Measurements from ENCODE around the gene VDAC1. TPM values are rescaled to one million over a fixed set of nuclear protein-coding genes. Genes with fewer than 3 reads are reported as not detected.
"Not testable (repeated sequence)": the region's sequence is repeated elsewhere in the genome, so short reads cannot be mapped to it uniquely, and the experiment has no call there.

VDAC1 gene
- total and polyA plus RNA-seq, 3 experiments from 2014 or later, result 92.8 to 422 (median 409) TPM

DNA sequence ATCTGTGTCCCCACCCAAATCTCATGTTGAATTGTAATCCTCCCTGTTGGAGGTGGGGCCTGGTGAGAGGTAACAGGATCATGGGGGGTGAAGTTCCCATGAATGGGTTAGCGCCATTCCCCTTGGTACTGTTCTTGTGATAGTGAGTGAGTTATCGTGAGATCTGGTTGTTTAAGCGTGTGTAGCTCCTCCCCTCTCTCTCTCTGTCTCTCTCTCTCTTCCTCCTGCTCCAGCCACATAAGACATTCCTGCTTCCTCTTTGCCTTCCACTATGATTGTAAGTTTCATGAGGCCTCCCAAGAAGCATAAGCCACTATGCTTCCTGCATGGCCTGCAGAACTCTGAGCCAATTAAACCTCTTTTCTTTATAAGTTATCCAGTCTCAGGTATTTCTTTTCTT lies 65.1 kb downstream of the VDAC1 start:
- Histone ChIP-seq H3K9me3 (ENCODE audit: low read length) (no peaks in the 10 kb centered on the region), H3K27me3 (ENCODE audit: insufficient read depth, low read length, poor library complexity, severe bottlenecking) (no peaks in the 10 kb centered on the region), H3K4me1 (ENCODE audit: insufficient read depth, low read length) (no peaks in the 10 kb centered on the region), H3K4me3 (ENCODE audit: low read length) (no peak overlapping the region), H3K27ac (ENCODE audit: low read depth, low read length) (peak overlapping the region; percentile 28), H3K36me3 (ENCODE audit: insufficient read depth, low read length) (no peaks in the 10 kb centered on the region)
- no peak for DNase-seq
- Mint-ChIP-seq H3K4me3 (no peak overlapping the region), H3K9me3 (no peaks in the 10 kb centered on the region), H3K27me3 (peaks cover 3 to 4% of the 10 kb centered on the region in 2 donors), H3K36me3 (no peaks in the 10 kb centered on the region), H3K4me1 (no peaks in the 10 kb centered on the region), H3K27ac (peak overlapping the region in 1 of 8 donors; percentile 15)
- ChIA-PET CTCF (no interaction called here), POLR2A (no interaction called here)

DNA sequence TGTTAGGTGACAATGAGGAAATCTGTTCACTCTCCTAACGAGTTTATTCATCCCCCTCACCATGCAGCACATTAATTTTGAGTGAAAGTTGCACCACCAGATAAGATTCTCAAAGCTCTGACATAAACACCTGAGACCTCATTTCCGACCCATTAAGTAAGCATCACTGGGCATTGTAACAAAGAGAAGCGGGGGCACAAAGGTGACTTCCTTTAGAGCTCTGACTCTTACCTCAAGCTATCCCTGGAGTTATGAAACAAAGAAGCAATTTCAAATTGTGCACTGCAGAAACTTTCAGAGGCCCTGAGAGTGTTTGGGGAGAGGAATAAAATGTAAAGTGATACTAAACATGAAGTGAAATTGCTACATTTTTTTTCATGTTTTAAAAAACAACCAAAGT lies 65.8 kb downstream of the VDAC1 start:
- no peaks in the 10 kb centered on the region for H3K9me3 ChIP-seq (ENCODE audit: low read length)
- H3K36me3 ChIP-seq (ENCODE audit: insufficient read depth, low read length), result no peaks in the 10 kb centered on the region
- no peak for DNase-seq
- H3K27me3 Mint-ChIP-seq, result peaks cover 0 to 3% of the 10 kb centered on the region in 2 donors
- H3K9me3 Mint-ChIP-seq, result no peaks in the 10 kb centered on the region
- H3K27ac Mint-ChIP-seq, result peak overlapping the region in 1 of 8 donors; percentile 23
- no peak overlapping the region for H3K4me3 ChIP-seq (ENCODE audit: low read length)
- H3K36me3 Mint-ChIP-seq, result no peaks in the 10 kb centered on the region
- ChIA-PET CTCF (no interaction called here), POLR2A (no interaction called here)
- H3K27ac ChIP-seq (ENCODE audit: low read depth, low read length), result peak overlapping the region; percentile 28
- H3K4me1 Mint-ChIP-seq, result no peaks in the 10 kb centered on the region
- no peak overlapping the region for H3K4me3 Mint-ChIP-seq
- H3K4me1 ChIP-seq (ENCODE audit: insufficient read depth, low read length), result no peaks in the 10 kb centered on the region
- no peaks in the 10 kb centered on the region for H3K27me3 ChIP-seq (ENCODE audit: insufficient read depth, low read length, poor library complexity, severe bottlenecking)

DNA sequence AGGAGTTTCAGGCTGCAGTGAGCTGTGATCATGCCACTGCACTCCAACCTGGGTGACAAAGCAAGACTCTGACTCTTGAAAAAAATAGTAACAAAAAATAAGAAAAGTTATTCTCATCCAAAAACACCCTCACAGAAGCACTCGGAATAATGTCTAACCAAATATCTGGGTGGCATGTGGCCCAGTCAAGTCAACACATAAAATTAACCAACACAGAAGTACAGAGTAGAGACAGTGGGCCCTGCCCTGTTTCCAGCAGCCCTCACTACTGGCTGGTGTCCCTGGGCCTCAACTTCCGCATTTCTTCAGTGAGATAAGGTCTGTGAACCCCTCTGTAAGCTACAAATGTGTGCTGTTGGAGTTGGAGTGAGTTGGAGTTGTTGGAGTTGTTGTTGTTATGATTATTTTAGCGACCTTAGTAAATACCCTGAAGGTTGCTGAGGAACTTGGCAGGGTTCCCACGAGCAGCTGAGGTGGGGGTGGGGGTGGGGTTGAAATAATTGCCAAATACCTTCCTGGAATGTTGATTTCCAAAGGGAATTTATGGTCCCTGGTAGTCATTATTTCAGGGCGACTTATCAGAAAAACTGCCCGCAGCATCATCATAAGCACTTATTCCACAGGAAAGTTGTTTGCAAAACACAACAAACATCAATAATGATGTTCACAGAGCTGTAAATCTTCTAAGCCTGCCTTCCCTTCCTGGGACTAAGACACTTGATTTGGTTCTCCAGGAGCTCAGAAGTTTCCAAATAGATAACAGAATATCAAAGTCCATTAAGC lies 66.5 kb downstream of the VDAC1 start:
- POLR2A ChIA-PET, result no interaction called here
- CTCF ChIA-PET, result no interaction called here
- Histone ChIP-seq H3K27me3 (ENCODE audit: insufficient read depth, low read length, poor library complexity, severe bottlenecking) (no peaks in the 10 kb centered on the region), H3K36me3 (ENCODE audit: insufficient read depth, low read length) (no peaks in the 10 kb centered on the region), H3K4me3 (ENCODE audit: low read length) (no peak overlapping the region), H3K9me3 (ENCODE audit: low read length) (no peaks in the 10 kb centered on the region), H3K4me1 (ENCODE audit: insufficient read depth, low read length) (no peaks in the 10 kb centered on the region), H3K27ac (ENCODE audit: low read depth, low read length) (peak overlapping the region; percentile 64)
- H3K4me3 Mint-ChIP-seq, result no peak overlapping the region
- DNase-seq, result no peak
- no peaks in the 10 kb centered on the region for H3K27me3 Mint-ChIP-seq
- H3K4me1 Mint-ChIP-seq, result no peaks in the 10 kb centered on the region
- H3K27ac Mint-ChIP-seq, result no peak overlapping the region
- H3K36me3 Mint-ChIP-seq, result no peaks in the 10 kb centered on the region
- no peaks in the 10 kb centered on the region for H3K9me3 Mint-ChIP-seq

DNA sequence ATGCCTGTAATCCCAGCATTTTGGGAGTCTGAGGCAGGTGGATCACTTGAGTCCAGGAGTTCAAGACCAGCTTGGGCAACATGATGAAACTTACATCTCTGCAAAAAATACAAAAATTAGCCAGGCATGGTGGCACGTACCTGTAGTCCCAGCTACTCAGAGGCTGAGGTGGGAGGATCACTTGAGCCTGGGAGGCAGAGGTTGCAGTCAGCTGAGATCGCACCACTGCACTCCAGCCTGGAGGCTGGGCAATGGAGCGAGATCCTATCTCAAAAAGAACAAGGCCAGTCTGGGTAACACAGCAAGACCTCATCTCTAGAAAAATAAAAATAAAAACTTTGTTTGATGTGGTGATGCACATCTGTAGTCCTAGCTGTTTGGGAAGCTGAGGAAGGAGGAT lies 67.1 kb downstream of the VDAC1 start:
- H3K4me1 Mint-ChIP-seq; DNase-seq; H3K27me3 Mint-ChIP-seq; H3K27ac Mint-ChIP-seq; H3K4me1 ChIP-seq (ENCODE audit: insufficient read depth, low read length); H3K4me3 Mint-ChIP-seq; POLR2A ChIA-PET; CTCF ChIA-PET; H3K36me3 Mint-ChIP-seq; H3K9me3 ChIP-seq (ENCODE audit: low read length); H3K9me3 Mint-ChIP-seq; H3K36me3 ChIP-seq (ENCODE audit: insufficient read depth, low read length); H3K4me3 ChIP-seq (ENCODE audit: low read length); H3K27me3 ChIP-seq (ENCODE audit: insufficient read depth, low read length, poor library complexity, severe bottlenecking): not testable (repeated sequence)
- peak overlapping the region; percentile 64 for H3K27ac ChIP-seq (ENCODE audit: low read depth, low read length)

DNA sequence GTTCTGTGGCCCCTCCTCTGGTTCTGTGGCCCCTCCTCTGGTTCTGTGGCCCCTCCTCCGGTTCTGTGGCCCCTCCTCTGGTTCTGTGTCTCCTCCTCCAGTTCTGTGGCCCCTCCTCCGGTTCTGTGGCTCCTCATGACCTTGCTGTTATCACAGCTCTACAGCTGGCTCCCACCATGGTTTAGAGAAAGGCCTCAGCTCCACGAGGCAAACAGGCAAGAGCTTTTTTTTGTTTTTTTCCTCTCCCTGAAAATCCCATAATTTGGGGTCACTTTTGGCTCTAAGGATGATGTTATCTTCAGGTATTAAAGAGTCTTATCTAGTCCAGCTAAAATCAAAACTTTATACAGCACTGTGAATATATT lies 68.1 kb downstream of the VDAC1 start:
- no peak overlapping the region for H3K4me3 Mint-ChIP-seq

DNA sequence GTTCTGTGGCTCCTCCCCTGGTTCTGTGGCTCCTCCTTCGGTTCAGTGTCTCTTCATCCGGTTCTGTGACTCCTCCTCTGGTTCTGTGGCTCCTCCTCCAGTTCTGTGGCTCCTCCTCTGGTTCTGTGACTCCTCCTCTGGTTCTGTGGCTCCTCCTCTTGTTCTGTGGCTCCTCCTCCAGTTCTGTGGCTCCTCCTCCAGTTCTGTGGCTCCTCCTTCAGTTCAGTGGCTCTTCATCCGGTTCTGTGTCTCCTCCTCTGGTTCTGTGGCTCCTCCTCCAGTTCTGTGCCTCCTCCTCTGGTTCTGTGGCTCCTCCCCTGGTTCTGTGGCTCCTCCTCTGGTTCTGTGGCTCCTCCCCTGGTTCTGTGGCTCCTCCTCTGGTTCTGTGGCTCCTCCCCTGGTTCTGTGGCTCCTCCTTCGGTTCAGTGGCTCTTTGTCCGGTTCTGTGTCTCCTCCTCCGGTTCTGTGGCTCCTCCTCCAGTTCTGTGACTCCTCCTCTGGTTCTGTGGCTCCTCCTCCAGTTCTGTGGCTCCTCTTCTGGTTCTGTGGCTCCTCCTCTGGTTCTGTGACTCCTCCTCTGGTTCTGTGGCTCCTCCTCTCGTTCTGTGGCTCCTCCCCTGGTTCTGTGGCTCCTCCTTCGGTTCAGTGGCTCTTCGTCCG lies 68.7 kb downstream of the VDAC1 start:
- H3K4me1 ChIP-seq (ENCODE audit: insufficient read depth, low read length); DNase-seq; H3K27ac ChIP-seq (ENCODE audit: low read depth, low read length); H3K9me3 Mint-ChIP-seq; H3K4me3 Mint-ChIP-seq; H3K4me1 Mint-ChIP-seq; CTCF ChIA-PET; POLR2A ChIA-PET; H3K4me3 ChIP-seq (ENCODE audit: low read length); H3K36me3 ChIP-seq (ENCODE audit: insufficient read depth, low read length); H3K36me3 Mint-ChIP-seq; H3K27me3 ChIP-seq (ENCODE audit: insufficient read depth, low read length, poor library complexity, severe bottlenecking); H3K27me3 Mint-ChIP-seq; H3K9me3 ChIP-seq (ENCODE audit: low read length); H3K27ac Mint-ChIP-seq: not testable (repeated sequence)

More for the DNA sequence above, 68.1 kb downstream of the VDAC1 start:
- H3K27ac ChIP-seq (ENCODE audit: low read depth, low read length), result peak overlapping the region; percentile 64
- Mint-ChIP-seq H3K4me1 (peaks cover 0 to under 1% (median 0%) of the 10 kb centered on the region in 3 donors), H3K27ac (no peak overlapping the region), H3K36me3 (no peaks in the 10 kb centered on the region), H3K9me3 (no peaks in the 10 kb centered on the region), H3K27me3 (no peaks in the 10 kb centered on the region)
- ChIA-PET POLR2A (no interaction called here), CTCF (no interaction called here)
- H3K36me3 ChIP-seq (ENCODE audit: insufficient read depth, low read length), result no peaks in the 10 kb centered on the region
- DNase-seq, result no peak
- H3K9me3 ChIP-seq (ENCODE audit: low read length), result no peaks in the 10 kb centered on the region
- H3K4me3 ChIP-seq (ENCODE audit: low read length), result no peak overlapping the region
- no peaks in the 10 kb centered on the region for H3K4me1 ChIP-seq (ENCODE audit: insufficient read depth, low read length)
- H3K27me3 ChIP-seq (ENCODE audit: insufficient read depth, low read length, poor library complexity, severe bottlenecking), result no peaks in the 10 kb centered on the region

DNA sequence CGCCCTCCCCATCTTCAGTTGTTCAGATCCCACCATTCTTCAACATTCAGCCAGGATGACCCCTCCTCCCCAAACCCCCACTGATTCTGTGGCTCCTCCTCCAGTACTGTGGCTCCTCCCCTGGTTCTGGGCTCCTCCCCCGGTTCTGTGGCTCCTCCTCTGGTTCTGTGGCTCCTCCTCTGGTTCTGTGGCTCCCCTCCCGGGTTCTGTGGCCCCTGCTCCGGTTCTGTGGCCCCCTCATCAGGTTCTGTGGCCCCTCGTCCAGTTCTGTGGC lies 69.2 kb downstream of the VDAC1 start:
- no peaks in the 10 kb centered on the region for H3K36me3 Mint-ChIP-seq
- no peak for DNase-seq
- Histone ChIP-seq H3K27me3 (ENCODE audit: insufficient read depth, low read length, poor library complexity, severe bottlenecking) (no peaks in the 10 kb centered on the region), H3K27ac (ENCODE audit: low read depth, low read length) (no peak overlapping the region), H3K4me3 (ENCODE audit: low read length) (no peak overlapping the region), H3K9me3 (ENCODE audit: low read length) (no peaks in the 10 kb centered on the region), H3K36me3 (ENCODE audit: insufficient read depth, low read length) (no peaks in the 10 kb centered on the region), H3K4me1 (ENCODE audit: insufficient read depth, low read length) (peaks cover 7% of the 10 kb centered on the region)
- ChIA-PET POLR2A (no interaction called here), CTCF (no interaction called here)
- H3K27ac Mint-ChIP-seq, result no peak overlapping the region
- no peaks in the 10 kb centered on the region for H3K27me3 Mint-ChIP-seq
- no peaks in the 10 kb centered on the region for H3K9me3 Mint-ChIP-seq
- H3K4me3 Mint-ChIP-seq, result no peak overlapping the region
- peaks cover 5 to 10% (median 7%) of the 10 kb centered on the region in 3 donors for H3K4me1 Mint-ChIP-seq

DNA sequence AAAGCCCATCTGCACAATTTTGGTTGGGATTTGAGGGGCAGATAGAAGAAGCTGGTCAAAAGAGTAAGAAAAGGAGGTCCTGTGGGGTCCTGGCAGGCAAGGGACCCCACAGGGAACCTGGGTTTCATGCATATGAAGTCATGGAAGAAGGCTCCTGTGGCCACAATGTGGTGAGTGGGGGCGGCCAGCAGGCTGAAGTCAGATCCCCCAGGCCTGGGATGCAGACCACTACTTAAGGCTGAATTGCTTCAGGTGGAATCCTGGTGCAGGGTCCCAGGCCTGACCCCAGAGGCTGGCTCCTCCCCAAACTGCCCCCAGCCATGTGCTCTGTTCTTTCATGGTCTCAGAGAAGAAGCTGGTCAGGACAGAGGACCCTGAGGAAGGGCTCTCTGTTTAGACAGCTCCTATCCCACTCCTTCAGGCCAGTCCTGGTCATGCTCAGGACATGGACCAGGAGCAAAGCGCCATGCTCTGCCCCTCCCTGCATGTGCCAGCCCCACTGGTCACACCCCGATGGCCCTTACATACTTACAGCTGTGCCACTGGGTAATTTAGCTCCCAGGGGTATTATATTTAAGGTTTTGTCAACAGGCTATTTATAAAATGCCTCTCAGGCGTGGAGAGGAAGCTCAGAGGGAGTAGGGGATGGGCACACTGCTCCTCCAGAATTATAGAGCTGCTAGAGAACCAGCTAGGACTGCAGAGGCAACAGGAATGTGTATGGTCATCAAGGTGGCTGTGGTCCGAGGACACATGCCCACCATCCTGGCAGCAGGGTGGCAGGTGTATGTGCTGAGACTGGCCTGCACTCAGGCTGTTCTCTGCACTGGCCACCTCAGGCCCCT lies 69.7 kb downstream of the VDAC1 start:
- H3K9me3 Mint-ChIP-seq, result no peaks in the 10 kb centered on the region

More for the DNA sequence above, 69.7 kb downstream of the VDAC1 start:
- Mint-ChIP-seq H3K36me3 (no peaks in the 10 kb centered on the region), H3K4me3 (no peak overlapping the region), H3K27me3 (no peaks in the 10 kb centered on the region), H3K27ac (no peak overlapping the region), H3K4me1 (peaks cover 11 to 16% (median 13%) of the 10 kb centered on the region in 3 donors)
- Histone ChIP-seq H3K27me3 (ENCODE audit: insufficient read depth, low read length, poor library complexity, severe bottlenecking) (no peaks in the 10 kb centered on the region), H3K4me1 (ENCODE audit: insufficient read depth, low read length) (peaks cover 12% of the 10 kb centered on the region), H3K36me3 (ENCODE audit: insufficient read depth, low read length) (no peaks in the 10 kb centered on the region), H3K9me3 (ENCODE audit: low read length) (no peaks in the 10 kb centered on the region), H3K27ac (ENCODE audit: low read depth, low read length) (no peak overlapping the region), H3K4me3 (ENCODE audit: low read length) (no peak overlapping the region)
- POLR2A ChIA-PET, result no interaction called here
- CTCF ChIA-PET, result no interaction called here
- DNase-seq, result no peak
